Chondrocyte (in vitro differentiated cells): ENCODE data around the gene SRPRB. TPM values are rescaled to one million over a fixed set of nuclear protein-coding genes. Genes with fewer than 3 reads are reported as not detected.

ENCODE experiments used
- DNase-seq: peaks from one replicate; pipeline ENCODE4 v3.0.0; 2021; ENCODE audit warnings: mixed read lengths, low spot score
- H3K27ac Mint-ChIP-seq: one replicate; pipeline ENCODE4 v1.8.0; 2021; ENCODE audit warnings: mild to moderate bottlenecking, moderate library complexity, mixed read lengths; ENCODE audit not compliant: unreplicated experiment
- H3K27me3 Mint-ChIP-seq: 2 replicates; pipeline ENCODE4 v1.8.0; 2021; ENCODE audit warnings: low read depth, mixed read lengths
- H3K36me3 Mint-ChIP-seq: 2 replicates; pipeline ENCODE4 v1.8.0; 2021; ENCODE audit warnings: low read depth, mixed read lengths
- H3K4me1 Mint-ChIP-seq: 2 replicates; pipeline ENCODE4 v1.8.0; 2021; ENCODE audit warnings: low read depth, mild to moderate bottlenecking, mixed read lengths
- H3K4me3 Mint-ChIP-seq: one replicate; pipeline ENCODE4 v1.8.0; 2021; ENCODE audit warnings: mild to moderate bottlenecking, moderate library complexity, mixed read lengths; ENCODE audit not compliant: unreplicated experiment
- H3K9me3 Mint-ChIP-seq: 2 replicates; pipeline ENCODE4 v1.8.0; 2021; ENCODE audit warnings: low read depth, mixed read lengths
- total RNA-seq: library from RNA; stranded (reverse); gene quantifications from 3 replicates; pipeline ENCODE4 v1.2.1, GENCODE V29; 2021
- TF ChIP-seq, protein P1 (sequence below): fragments of 200-600 bp; sonication (generic); IDR thresholded peaks from 2 replicates; pipeline ENCODE4 v1.5.0; 2021; ENCODE audit warnings: antibody characterized with exemption, mild to moderate bottlenecking, moderate library complexity

Gene SRPRB
- total RNA-seq, 1 donor from 2014 or later = 99.3 TPM

DNA sequence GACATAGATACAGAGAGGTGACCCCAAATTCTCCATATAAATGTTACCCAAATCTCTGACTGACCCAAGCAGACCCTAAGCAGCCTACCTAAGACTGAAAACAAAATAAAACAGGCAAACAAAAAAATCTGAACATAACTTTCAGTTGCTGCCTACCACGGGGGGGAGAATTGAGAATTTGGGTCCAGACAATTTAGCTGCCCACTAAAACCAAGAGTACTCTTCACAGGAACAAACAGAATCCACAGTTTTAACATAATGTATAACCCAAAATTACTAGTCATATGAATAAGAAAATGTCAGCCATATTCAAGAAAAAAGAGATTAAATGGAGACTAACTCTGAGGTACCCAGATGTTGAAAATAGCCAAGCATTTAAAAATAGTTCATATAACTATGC is 44.4 kb downstream of the SRPRB start:
- H3K4me1 Mint-ChIP-seq = peaks cover 17% of the 10 kb centered on the region
- H3K27ac Mint-ChIP-seq = no peak overlapping the region
- no peaks in the 10 kb centered on the region for H3K9me3 Mint-ChIP-seq
- no peaks in the 10 kb centered on the region for H3K27me3 Mint-ChIP-seq
- TF ChIP-seq, protein P1, sequence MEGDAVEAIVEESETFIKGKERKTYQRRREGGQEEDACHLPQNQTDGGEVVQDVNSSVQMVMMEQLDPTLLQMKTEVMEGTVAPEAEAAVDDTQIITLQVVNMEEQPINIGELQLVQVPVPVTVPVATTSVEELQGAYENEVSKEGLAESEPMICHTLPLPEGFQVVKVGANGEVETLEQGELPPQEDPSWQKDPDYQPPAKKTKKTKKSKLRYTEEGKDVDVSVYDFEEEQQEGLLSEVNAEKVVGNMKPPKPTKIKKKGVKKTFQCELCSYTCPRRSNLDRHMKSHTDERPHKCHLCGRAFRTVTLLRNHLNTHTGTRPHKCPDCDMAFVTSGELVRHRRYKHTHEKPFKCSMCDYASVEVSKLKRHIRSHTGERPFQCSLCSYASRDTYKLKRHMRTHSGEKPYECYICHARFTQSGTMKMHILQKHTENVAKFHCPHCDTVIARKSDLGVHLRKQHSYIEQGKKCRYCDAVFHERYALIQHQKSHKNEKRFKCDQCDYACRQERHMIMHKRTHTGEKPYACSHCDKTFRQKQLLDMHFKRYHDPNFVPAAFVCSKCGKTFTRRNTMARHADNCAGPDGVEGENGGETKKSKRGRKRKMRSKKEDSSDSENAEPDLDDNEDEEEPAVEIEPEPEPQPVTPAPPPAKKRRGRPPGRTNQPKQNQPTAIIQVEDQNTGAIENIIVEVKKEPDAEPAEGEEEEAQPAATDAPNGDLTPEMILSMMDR = no peak
- H3K4me3 Mint-ChIP-seq = no peak overlapping the region
- H3K36me3 Mint-ChIP-seq = no peaks in the 10 kb centered on the region
- no peak for DNase-seq

DNA sequence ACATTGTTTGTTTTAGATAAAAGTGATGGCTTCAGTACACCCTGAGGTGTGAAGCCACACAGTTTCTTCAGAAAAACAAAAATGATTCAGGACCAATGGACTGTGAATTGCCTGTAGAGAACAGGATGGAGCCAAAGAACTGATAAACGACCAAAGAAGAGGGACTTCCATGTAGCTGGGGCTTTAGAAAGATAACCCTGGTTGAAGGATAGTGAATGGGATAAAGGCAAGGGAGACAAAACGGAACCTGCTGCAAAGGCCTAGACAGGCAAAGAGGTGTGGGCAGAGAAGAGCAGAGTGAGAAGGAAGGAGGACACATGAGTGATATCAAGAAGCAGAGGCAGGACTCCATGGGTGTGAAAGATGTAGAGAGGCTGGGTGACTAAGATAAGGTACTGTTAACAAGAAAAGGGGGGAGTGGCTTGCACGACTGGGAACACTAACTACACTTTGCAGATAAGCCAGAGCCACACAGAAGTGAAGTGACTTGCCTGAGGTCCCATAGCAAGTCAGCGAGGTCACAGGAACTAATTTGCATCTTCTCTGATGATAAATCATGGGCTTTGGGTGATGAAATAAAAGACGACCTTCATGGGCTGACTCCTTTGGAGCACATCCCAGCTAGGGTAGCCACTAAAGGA is 45.8 kb downstream of the SRPRB start:
- no peak for DNase-seq
- no peaks in the 10 kb centered on the region for H3K9me3 Mint-ChIP-seq
- TF ChIP-seq, protein P1 = no peak
- peaks cover 19% of the 10 kb centered on the region for H3K4me1 Mint-ChIP-seq
- H3K4me3 Mint-ChIP-seq = no peak overlapping the region
- no peaks in the 10 kb centered on the region for H3K27me3 Mint-ChIP-seq
- no peaks in the 10 kb centered on the region for H3K36me3 Mint-ChIP-seq
- H3K27ac Mint-ChIP-seq = no peak overlapping the region

DNA sequence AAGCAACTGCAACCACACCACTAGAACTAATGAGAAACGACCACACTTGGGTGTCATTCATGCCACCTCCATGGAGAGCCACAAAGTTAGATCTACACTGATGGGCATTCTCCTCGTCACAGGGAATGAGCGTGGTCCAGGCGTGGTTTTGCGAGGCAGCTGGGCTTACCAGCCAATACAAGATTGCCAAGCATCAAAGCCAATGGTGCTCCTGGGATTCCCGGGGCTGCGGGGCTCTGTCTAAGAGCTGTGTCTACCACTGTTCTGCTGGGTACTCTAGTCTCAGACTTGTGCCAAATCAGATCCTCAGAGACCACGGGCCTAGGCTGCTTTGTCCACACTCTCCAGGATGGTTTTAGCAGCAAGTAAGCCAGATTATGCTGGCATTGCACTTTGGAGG is 46.3 kb downstream of the SRPRB start:
- TF ChIP-seq, protein P1 = no peak
- no peak overlapping the region for H3K4me3 Mint-ChIP-seq
- H3K27me3 Mint-ChIP-seq = no peaks in the 10 kb centered on the region
- no peak for DNase-seq
- H3K36me3 Mint-ChIP-seq = no peaks in the 10 kb centered on the region
- H3K9me3 Mint-ChIP-seq = no peaks in the 10 kb centered on the region
- H3K4me1 Mint-ChIP-seq = peaks cover 22% of the 10 kb centered on the region
- H3K27ac Mint-ChIP-seq = no peak overlapping the region

DNA sequence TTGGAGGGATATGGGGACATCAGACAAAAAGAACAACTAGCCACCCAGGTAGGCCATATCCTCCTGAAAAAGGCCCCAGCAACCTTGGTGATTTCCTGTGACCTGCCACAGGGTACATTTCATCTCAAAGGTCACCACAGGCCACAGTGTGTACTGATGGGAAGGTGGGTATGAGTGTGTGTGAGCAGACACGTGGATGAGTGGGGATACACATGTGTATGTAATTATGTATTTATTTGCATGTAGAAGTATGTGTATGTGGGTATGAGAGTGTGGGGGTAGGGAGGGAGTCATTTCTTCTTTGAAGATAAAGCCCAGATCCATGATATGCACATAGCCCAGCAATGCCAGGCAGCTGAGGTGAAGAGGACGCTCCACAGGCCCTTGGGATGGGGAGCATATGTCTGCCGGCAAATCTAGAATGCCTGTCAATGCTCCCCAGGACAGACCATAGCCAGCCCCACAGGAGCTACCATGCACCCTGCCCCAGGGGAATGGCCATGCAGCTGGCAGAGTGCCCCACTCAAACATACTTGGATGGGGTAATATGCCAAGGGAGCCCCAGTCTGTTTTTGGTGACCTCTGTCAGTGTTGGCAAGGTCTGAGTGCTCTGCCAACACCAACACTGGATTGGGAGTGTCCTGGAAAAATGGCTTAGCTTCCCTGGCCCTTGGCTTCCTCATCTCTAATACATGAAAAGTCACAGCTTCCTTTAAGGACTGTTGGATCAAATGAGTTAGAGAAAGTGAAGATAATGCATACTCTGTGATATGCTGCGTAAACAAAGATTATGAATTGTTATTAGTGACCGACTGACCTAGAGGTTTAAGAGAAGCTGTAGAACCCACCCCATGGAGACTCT is 47.7 kb downstream of the SRPRB start:
- H3K36me3 Mint-ChIP-seq = no peaks in the 10 kb centered on the region
- H3K27ac Mint-ChIP-seq = no peak overlapping the region
- H3K4me3 Mint-ChIP-seq = no peak overlapping the region
- DNase-seq = no peak
- H3K4me1 Mint-ChIP-seq = peaks cover 22% of the 10 kb centered on the region
- TF ChIP-seq, protein P1 = no peak
- H3K27me3 Mint-ChIP-seq = no peaks in the 10 kb centered on the region
- H3K9me3 Mint-ChIP-seq = no peaks in the 10 kb centered on the region

DNA sequence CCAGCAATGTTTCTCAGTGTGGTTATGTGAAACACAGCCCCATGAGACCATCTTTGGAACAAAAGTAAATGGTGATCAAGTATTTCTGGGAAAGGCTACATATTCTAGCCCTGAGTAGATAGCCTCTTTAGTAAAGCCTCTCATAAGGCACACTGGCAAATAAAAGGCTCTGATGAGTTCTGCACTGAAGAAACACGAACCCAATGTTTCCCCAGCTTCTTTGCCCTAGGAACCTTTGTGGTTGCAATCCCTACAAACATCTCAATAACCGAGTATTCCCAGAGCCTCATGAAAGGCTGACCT is 48.3 kb downstream of the SRPRB start:
- Mint-ChIP-seq H3K27ac (no peak overlapping the region), H3K36me3 (peaks cover 1% of the 10 kb centered on the region), H3K4me1 (peaks cover 22% of the 10 kb centered on the region), H3K27me3 (no peaks in the 10 kb centered on the region), H3K4me3 (no peak overlapping the region), H3K9me3 (no peaks in the 10 kb centered on the region)
- no peak for DNase-seq
- TF ChIP-seq, protein P1 = no peak
